ENCODE data around the gene KIR2DL4.

GRCh38 chr19:54803410-54803809 is at the start of gene KIR2DL4:
- no peak for TF ChIP-seq EZH2 (IDR thresholded peaks at IDR 0.05; ENCODE audit: low read length, missing control alignments)
- no peak for TF ChIP-seq CTCF (conservative IDR thresholded peaks at IDR 0.05 in 1 of 2, IDR thresholded peaks at IDR 0.05 in 1 of 2; ENCODE audit: low read depth in 1 of 2, low read length in 2 of 2)

All from fibroblast of lung (primary cell).